Cardiac septum (tissue), 1 donor: ENCODE results near the gene BAZ2B. TPM values are rescaled to one million over a fixed set of nuclear protein-coding genes. Genes with fewer than 3 reads are reported as not detected.

Source experiments
- DNase-seq: peaks from one replicate; pipeline ENCODE4 v3.0.0-alpha.2; 2020; ENCODE audit warnings: low spot score
- intact Hi-C: fragments of 100-400 bp; cut with DNase I; formaldehyde crosslinking; loops from one replicate; pipeline ENCODE4 v1.14.0; 2022
- total RNA-seq: library from RNA; stranded (reverse); fragmentation: NEBNext Ultra II Directional; extraction: Animal tissue kit (Norgen Biotek cat#: 25700); gene quantifications from one replicate; pipeline ENCODE4 v1.2.1, GENCODE V29; 2021
- donor health status: DM: no; HTN: no; CAD: no.

The BAZ2B gene
- total RNA-seq, 1 donor from 2014 or later: 51.8 TPM

DNA sequence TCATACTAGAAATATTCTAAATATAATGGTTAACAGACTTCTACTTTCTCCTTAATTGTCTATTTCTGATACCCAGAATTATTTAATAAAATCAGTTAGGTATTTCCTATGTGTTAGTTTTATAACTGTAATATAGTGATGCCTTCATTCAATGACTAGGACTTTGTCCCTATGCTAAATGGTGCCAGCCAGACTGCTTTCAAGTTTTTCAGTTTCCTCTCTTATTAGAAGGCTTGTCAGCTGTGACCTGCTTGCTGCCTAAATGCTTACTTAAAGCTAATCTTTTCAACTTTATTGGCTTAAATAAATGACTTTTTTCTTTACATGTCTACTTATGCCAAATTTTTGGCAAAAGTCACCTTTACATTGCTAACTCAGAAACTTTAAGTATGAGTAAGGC lies 30.7 kb downstream of the BAZ2B start:
- DNase-seq: no peak
- intact Hi-C loops: no loop called here

- DNase-seq: no peak
- intact Hi-C loops: no loop called here
Observed at GRCh38 chr2:159584796-159585195, 31.6 kb downstream of the BAZ2B start.

DNA sequence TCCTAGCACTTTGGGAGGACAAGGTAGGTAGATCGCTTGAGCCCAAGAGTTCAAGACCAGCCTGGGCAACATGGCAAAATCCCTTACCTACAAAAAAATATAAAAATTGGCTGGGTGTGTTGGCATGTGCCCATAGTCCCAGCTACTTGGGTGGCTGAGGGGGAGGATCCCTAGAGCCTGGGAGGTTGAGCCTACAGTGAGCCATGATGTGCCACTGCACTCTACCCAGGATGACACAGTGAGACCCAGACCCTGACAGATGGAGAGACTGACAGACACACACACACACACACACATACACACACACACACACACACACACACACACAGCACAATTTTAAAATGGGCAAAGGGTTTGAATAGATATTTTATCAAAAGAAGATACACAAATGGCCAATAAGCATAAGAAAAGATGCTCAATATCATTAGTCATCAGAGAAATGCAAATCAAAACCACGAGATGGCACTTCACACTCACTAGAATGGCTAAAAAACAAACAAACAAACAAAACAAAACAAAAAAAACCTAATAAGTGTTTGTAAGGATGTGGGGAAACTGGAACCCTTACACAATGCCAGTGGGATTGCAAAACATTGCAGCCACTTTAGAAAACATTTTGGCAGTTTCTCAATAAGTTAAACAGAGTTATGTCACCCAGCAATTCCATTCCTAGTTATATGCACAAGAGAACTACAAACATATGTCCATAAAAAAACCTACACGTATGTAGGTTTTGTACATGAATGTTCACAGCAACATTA lies 42.3 kb downstream of the BAZ2B start:
- no peak for DNase-seq
- intact Hi-C loops: no loop called here

DNA sequence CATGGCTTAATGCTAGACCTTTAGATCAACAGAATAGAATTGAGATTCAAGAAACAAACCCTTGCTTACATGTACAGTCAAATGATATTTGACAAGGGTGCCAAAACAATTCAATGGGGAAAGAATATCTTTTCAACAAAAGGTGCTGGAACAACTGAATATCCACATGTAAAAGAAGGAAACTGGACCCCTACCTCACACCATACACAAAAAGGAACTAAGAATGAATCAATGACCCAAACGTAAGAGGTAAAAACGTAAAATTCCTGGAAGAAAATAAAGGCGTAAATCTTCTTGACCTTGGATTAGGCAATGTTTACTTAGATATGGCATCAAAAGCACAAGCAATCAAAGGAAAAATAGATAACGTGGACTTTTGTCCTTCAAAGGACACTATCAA lies 43.1 kb downstream of the BAZ2B start:
- DNase-seq: no peak
- intact Hi-C loops: no loop called here

- intact Hi-C loops: no loop called here
- DNase-seq: no peak
Observed at GRCh38 chr2:159572459-159572858, 43.9 kb downstream of the BAZ2B start.

GRCh38 chr2:159571540-159572260 lies 44.6 kb downstream of the BAZ2B start:
- DNase-seq: no peak
- intact Hi-C loops: no loop called here

GRCh38 chr2:159564081-159564480 lies 52.3 kb downstream of the BAZ2B start:
- intact Hi-C loops: no loop called here
- DNase-seq: no peak

DNA sequence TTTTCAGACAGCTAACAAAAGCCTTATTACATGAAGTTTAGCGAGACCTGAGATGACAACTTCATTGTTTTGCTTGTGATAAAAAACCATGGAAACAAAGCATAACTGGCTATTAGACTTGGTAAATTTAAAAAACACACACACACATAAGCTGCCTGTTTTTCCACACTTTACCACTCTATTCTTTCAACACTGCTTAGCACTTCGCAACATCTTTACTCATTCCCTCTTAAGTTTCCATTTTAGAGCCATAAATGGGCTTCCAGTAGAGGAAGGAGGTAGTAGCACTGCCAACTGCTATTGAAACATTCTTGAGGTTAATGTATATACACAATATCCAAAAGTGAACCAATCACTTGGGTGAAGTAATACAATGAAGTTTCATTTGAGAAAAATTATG lies 54.1 kb downstream of the BAZ2B start:
- intact Hi-C loops: no loop called here
- no peak for DNase-seq

- intact Hi-C loops: no loop called here
- no peak for DNase-seq
Observed at GRCh38 chr2:159561786-159562185, 54.6 kb downstream of the BAZ2B start.

DNA sequence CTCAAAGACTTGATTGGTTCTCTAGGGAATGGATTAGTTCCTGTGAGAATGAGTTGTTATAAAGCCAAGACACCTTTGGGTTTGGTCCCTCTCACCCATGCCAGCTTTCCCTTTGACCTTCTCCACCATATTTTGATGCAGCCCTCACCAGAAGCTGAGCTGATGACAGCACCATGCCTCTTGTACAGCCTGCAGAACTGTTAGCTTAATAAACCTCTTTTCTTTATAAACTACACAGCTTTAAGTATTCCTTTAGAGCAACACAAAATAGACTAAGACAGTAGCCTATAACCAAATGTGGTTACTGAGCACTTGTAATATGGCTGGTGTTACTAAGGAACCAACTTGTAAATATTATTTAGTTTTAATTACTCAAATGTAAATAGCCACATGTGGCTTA lies 55.1 kb downstream of the BAZ2B start:
- intact Hi-C loops: no loop called here
- DNase-seq: no peak

DNA sequence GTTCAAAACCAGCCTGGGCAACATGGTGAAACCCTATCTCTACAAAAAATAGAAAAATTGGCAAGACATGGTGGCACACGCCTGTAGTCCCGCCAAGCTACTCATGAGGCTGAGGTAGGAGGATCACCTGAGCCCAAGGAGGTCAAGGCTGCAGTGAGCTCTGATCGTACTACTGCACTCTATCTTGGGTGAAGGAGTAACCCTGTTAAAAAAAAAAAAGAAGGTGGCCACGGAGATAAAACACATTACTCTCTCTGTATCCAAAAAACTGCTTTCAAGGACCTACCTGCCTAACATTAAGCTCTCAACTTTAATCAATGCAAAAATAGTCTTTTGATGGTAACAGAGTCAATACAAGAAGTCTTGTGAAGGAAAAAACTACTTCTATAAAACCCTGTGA lies 57.3 kb downstream of the BAZ2B start:
- intact Hi-C loops: no loop called here
- no peak for DNase-seq

GRCh38 chr2:159558479-159558878 lies 57.9 kb downstream of the BAZ2B start:
- DNase-seq: no peak
- intact Hi-C loops: no loop called here

DNA sequence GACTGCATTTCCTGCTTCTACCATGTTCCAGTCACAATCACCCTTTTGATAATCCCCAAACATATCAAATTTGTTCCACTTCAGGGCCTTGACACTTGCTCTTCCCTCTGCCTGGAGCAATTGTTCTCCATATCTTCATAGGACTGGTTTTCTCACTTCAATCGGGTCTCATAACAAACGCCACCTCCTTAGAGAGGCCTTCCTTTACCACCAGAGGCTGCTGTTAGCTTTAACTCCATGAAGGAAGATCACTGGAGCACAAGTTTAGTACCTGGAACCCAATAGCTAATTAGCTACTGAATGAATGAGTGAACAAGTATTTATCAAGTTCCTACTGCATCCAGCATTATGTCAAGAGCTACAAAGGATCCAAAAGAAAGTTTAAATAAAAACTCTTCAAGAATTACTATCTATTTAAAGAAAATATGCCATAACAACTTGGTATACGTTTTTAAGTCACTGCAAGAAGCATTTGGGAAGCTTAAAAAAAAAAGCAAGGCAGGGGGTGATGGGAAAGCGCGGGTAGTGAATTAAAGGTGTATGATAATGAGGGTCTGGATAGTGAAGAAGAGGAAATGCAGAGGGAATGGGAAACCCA lies 58.8 kb downstream of the BAZ2B start:
- intact Hi-C loops: no loop called here

GRCh38 chr2:159555651-159556392 lies 60.5 kb downstream of the BAZ2B start:
- no peak for DNase-seq
- intact Hi-C loops: no loop called here

More for the DNA sequence above, 58.8 kb downstream of the BAZ2B start:
- no peak for DNase-seq

DNA sequence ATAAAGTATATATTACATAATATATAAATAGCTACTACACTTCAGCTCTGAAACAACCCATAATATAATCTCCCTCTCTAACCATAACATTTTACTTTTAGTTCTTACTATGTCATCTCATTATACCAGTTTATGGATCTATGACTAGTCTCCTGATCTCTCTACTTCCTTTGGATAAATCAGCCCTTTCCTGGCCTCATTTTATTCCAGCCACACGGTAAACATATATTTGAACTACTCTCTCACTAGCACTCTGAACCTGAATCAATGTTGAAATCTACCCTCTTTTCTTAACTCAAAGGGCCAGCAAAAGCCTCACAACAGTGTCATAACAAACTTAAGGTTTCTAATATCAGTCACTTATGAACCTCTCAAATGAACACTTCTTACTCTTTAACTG lies 62.6 kb downstream of the BAZ2B start:
- intact Hi-C loops: no loop called here

DNA sequence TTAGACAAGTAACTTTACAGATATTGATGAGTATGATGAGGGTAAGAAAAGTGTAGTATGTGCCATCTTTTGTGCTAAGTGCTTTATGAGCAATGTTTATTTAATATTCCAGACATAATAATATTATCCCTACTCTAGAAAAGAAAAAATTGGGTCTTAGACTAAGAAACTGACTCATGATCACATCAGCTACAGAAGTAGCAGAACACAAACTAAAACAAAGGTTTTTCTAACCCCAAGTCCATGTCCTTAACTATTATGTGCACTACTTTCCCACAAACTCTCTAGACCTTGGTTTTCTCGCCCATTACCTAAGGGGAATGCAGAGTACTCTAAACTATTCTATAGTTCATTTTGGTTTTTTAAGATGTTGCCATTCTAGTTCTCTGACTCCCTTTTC lies 64.5 kb downstream of the BAZ2B start:
- intact Hi-C loops: no loop called here
- no peak for DNase-seq

More for the DNA sequence above, 62.6 kb downstream of the BAZ2B start:
- no peak for DNase-seq

GRCh38 chr2:159550231-159550630 lies 66.1 kb downstream of the BAZ2B start:
- DNase-seq: no peak
- intact Hi-C loops: no loop called here

DNA sequence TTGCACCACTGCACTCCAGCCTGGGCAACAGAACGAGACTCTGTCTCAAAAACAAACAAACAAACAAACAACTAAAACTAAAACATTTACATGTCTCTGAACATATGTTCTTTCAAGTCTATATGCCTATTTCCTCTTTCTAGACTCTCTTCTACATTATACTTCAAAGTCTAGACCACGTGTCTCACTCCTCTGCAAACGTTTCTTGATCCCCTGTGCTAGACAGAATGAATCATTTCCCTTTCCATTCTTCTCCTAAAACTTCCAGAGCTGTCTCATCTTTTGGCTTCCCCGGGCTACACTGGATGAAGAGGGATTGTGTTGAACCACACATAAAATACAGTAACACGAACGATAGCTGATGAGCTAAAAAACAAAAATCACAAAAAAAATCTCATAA lies 67.1 kb downstream of the BAZ2B start:
- intact Hi-C loops: no loop called here
- no peak for DNase-seq

GRCh38 chr2:159546716-159547430 lies 69.5 kb downstream of the BAZ2B start:
- intact Hi-C loops: no loop called here
- no peak for DNase-seq

DNA sequence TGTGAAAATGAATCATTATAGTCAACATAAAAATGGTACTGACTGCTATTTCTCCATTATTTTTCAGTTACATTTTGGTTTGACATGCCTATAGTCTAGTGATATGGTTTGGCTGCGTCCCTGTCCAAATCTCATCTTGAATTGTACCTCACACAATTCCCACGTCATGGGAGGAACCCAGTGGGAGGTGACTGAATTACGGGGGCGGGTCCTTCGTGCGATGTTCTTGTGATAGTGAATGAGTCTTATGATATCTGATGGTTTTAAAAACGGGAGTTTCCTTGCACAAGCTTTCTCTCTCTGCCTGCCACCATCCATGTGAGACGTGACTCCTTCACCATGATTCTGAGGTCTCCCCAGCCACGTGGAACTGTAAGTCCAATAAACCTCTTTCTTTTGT lies 70.3 kb downstream of the BAZ2B start:
- intact Hi-C loops: no loop called here
- no peak for DNase-seq
